Stomach (tissue), 4 donors: ENCODE data around the gene SMARCD2.

ENCODE experiments used
- CTCF ChIP-seq, 7 experiments: fragments of 450-650 bp in 4 of 7; fragments of 200-600 bp in 3 of 7; sonication (generic) in 3 of 7; IDR thresholded peaks; one replicate each; pipeline ENCODE4 v1.5.1; 2016 to 2019; ENCODE audit warnings: antibody characterized with exemption in 7 of 7, control low read depth in 2 of 7, mild to moderate bottlenecking in 1 of 7
- POLR2A ChIP-seq, 4 donors: fragments of 450-650 bp; IDR thresholded peaks; one replicate each; pipeline ENCODE4 v1.6.1; 2016; ENCODE audit warnings: antibody characterized with exemption in 4 of 4, control low read depth in 2 of 4, mild to moderate bottlenecking in 1 of 4, moderate library complexity in 1 of 4

GRCh38 chr17:63827801-63828221, 14.7 kb downstream of the SMARCD2 start:
- TF ChIP-seq CTCF (IDR thresholded peaks at IDR 0.05), result no peak
- no peak for TF ChIP-seq POLR2A (IDR thresholded peaks at IDR 0.05)
